ENCODE measurements around the gene CASP6. TPM values are rescaled to one million over a fixed set of nuclear protein-coding genes. Genes with fewer than 3 reads are reported as not detected.

CASP6 gene
- total RNA-seq, 2 donors from 2014 or later, result 10.5 to 11.6 TPM

DNA sequence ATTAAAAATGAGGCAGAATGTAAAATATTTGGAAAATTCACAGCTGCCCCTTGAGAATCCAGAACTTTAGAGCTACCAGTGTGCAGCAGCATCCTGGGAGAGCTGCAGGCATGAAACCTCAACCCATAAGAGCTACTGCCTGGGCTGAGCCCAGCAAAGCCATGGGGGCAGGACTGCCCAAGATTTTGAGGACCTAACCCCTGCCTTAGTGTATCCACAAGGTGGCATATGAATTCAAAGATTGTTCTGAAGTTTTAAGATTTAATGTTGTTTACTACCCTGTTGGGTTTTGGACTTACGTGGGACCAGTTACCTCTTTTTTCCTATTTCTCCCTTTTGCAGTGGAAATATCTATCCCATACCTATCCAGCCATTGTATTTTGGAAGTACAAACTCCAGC is 26.4 kb downstream of the CASP6 start:
- intact Hi-C loops (cut with DNase I), result no loop called here
- DNase-seq (ENCODE audit: low spot score), result no peak

DNA sequence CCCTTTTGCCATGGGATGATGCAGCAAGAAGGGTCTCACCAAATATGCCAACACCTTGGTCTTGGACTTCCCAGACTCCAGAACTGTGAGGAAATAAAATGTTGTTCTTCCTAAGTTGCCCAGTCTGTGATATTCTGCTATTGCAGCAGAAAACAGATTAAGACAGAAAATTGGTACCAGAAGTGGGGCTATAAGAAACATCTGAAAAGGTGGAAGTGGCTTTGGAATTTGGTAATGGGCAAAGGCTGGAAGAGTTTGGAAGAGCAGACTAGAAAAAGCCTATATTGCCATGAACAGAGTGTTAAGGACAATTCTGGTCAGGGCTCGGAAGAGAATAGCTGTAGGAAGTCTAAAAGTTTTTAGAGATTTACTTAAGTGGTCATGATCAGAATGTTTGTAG is 27.4 kb downstream of the CASP6 start:
- intact Hi-C loops (cut with DNase I), result no loop called here
- DNase-seq (ENCODE audit: low spot score), result no peak

DNA sequence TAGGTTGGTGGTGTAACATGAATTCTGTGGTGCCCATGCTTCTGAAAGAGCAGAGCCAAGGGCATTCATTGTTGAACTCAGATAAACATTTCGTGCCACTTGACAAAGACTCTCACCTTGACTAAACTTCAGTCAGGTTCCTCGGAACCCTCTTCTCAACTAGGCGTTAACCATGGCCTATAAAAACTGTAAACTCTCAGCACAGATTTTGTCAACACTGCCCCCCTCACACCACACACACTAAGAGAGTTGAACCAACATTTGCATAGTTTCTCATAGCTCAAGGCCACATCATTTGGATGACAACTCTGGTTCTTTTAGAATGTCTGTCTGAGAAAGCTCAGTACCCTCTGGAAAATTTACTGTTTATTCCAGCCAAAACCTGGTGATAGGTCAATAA is 28.1 kb downstream of the CASP6 start:
- DNase-seq (ENCODE audit: low spot score), result no peak
- intact Hi-C loops (cut with DNase I), result no loop called here

DNA sequence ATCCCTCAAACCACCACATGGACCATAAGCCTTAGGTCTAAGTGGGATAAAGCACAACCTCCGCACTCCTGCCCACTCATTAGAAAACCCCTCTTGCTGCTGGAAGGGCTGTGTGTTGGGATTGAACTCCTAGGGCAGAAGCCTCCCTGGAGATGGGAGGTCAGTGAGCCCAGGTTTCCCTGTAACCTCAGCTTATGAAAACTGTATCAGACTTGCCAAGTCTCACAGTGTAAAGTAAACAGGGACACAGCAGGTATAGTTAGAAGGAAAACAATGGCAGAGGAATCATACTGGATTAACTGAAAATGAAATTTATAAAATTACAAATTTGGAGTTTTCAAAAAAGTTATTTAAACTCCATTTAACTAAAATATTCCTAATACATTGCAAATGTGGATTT is 29.9 kb downstream of the CASP6 start:
- intact Hi-C loops (cut with DNase I), result no loop called here
- no peak for DNase-seq (ENCODE audit: low spot score)

DNA sequence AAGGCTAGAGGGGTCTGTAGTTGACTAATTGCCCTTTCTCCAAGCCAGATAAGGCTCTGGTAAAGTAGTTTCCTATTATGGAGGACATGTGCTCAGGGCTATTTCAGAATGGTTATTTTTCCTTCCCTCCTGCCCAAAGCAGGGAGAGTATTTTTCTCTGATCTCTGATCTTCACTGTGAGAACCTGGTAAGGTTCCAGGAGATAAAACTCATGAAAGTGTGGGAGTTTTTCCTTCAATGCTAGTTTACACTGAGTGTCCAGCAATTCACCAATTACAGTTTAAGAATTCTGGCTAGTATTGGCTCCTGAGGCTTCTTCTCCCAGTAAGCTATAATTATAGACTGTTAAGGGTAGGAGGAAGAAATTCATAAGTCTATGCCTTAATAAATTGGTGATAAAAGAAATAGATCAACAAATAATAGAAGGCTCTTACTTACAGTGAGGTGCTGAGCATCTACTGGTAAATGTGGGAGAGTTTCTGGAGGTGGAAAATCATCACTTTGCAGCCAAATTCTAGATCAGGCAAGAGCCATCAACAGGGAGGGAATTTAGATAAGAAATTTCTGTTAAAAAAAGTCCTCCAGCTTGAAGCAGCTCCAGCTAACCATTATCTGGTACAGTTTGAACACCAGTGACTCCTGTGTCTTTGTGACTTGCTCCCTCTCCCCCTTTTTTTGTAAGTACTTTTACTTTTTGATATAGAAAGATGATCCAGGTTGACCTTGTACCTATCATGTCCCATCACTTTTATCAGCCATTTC is 30.9 kb downstream of the CASP6 start:
- no peak for DNase-seq (ENCODE audit: low spot score)
- intact Hi-C loops (cut with DNase I), result no loop called here

DNA sequence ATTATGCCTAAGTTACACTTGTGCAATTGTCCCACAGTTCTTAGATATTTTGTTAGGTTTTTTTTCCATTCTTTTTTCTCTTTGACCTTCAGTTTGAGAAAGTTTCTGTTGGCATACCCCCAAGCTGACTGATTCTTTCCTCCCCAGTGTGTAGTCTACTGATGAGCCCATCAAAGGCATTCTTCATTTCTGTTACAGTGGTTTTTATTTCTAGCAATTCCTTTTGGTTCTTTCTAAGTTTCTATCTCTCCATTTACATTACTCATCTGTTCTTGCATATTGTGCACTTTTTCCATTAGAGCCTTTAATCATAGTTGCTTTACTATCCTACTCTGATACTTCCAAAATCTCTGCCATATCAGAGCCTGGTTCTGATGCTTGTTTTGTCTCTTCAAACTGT is 31.9 kb downstream of the CASP6 start:
- DNase-seq (ENCODE audit: low spot score), result no peak
- intact Hi-C loops (cut with DNase I), result no loop called here

DNA sequence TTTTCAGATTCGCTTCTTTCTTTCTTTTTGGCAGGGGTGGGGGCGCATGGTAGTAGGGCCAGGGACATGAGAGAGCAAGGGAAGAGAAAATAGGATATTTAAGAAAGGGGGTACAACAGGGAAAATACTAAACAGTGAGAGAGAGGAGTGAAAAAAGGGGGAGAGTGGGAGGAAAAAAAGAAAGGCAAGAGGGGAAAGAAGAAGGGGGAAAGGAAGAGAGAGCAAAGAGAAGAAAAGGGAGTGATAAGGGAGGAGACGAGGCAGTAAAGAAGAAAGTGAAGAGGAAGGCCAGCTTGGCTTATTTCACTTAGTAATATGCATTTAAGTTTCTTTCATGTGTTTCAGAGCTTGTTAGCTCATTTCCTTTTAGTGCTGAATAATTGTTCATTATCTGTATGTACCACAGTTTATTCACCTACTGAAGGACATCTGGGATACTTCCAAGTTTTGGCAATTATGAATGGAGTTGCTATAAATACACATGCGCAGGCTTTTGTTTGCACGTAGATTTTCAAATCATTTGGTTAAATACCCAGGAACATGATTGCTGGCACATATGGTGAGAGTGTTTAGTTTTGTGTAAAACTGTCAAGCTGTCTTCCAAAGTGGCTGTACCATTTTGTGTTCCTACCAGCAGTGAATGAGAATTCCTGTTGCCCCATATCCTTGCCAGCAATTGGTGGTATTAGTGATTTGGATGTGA is 37.3 kb downstream of the CASP6 start:
- intact Hi-C loops (cut with DNase I), result no loop called here

DNA sequence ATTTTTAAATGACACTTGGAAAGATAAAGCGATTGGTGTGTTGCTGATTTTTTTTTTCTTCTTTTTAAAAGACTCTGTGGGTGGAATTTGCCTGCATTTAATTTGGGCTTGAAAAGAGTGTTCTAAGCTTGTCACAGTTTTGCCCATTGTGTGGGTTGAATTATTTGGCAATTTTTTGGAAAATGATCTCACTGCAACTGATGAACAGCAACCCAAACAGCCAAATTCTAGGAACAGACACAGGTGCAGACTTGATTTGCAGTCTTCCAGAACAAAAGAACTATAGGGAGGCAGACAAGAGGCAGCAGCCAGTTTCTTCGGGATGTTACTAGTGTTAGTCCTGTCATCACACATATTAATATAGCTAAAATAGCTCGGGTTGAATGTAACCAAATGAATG is 40.5 kb downstream of the CASP6 start:
- no peak for DNase-seq (ENCODE audit: low spot score)
- intact Hi-C loops (cut with DNase I), result no loop called here

More for the DNA sequence above, 37.3 kb downstream of the CASP6 start:
- DNase-seq (ENCODE audit: low spot score), result no peak

DNA sequence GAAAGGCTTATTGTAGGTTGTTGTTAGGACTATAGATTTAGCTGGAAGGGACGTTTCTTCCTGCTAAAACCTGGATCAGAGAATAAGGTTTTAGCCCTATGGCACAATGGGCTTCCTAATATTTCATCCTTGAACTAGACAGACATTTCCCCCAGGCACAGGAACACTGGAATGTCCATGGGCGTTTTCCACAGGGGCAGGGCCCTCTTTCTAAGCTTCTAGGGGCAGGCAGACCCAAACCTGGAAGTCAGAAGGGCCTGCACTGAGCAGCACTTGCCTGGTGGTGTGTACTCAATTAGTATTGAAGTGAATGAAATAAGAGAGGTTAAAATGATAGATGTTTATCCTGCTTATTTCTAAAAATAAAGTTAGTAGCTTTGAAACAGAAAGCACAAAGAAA is 41.1 kb downstream of the CASP6 start:
- intact Hi-C loops (cut with DNase I), result no loop called here

DNA sequence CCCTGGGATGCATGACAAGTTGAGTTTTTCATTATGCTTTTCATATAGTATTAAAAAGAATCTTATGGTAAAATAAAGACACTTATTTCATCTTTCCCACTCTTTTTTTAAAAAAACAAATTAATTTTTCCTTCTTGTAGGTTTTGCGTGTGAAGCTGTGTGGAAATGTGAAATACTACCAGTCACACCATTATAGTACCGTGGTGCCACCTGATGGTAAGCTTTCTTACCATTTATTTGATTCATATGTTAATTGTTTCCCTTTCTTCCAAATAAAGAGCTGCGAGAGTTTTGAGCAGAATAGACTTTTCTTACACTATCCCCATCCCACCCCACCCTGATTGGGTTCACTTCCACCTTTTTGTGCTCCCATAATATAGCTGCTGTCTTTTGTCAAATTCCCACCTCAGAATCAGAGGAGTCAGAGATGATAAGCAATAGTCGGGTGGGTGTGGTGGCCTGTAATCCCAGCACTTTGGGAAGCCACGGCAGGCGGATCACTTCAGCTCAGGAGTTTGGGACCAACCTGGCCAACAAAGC is 44.3 kb downstream of the CASP6 start:
- intact Hi-C loops (cut with DNase I), result no loop called here
- no peak for DNase-seq (ENCODE audit: low spot score)

More for the DNA sequence above, 41.1 kb downstream of the CASP6 start:
- no peak for DNase-seq (ENCODE audit: low spot score)

DNA sequence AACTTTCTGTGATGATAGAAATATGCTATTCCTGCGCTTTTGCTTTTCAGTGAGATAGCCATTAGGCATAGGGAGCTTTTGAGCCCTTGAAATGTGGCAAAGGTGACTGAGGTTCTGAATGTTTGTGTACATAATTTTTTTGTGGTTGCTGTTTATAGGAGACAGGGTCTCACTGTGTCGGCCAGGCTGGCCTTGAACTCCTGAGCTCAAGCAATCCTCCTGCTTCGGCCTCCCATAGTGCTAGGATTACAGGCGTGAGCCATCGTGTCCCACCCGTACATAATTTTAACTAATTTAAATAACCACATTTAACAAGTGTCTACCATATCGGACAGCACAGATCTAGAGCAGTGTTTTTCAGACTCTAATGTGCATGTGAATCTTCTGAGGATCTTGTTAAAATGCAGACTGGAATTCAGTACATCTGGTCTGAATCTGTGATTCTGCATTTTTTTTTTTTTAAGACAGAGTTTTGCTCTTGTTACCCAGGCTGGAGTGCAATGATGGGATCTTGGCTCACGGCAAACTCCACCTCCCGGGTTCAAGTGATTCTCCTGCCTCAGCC is 45.3 kb downstream of the CASP6 start:
- intact Hi-C loops (cut with DNase I), result no loop called here
- no peak for DNase-seq (ENCODE audit: low spot score)

DNA sequence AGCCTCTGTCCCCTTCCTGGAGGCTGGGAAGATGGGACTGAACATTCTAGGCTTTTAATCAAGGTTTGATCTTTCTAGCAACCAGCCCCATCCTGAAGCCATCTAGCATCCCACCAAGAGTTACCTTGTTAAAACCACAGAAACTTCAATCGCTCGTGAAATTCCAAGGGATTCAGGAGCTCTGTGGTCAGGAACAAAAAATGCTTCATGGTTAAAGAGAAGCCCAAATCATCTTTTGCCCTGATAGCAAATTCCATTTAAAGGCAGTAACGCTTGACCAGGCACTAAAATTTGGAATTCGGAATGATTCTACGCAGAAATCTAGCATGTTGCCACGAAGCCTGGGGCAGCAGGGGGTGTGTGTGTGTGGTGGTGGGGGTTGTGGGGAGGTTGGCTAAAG is 47.8 kb downstream of the CASP6 start:
- no peak for DNase-seq (ENCODE audit: low spot score)
- intact Hi-C loops (cut with DNase I), result no loop called here

DNA sequence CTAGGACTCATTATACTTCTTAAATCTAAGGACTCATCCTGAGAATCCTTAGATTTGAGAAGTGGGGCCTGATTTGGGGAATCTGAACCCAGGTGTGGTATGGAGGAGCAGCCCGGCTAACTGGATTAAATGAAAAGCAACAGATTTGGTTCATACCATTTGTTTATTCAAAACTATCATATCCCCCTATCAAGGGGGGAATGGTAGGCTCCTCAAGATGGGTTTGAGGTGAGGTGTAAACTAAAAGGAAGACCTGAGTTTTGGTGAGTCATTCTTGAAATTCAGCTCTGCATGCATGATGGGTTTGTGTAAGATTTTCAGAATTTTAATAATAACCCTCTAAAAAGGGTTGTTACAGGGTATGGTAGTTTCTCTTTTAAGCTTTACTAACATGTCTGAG is 53.4 kb downstream of the CASP6 start:
- intact Hi-C loops (cut with DNase I), result no loop called here
- DNase-seq (ENCODE audit: low spot score), result no peak

DNA sequence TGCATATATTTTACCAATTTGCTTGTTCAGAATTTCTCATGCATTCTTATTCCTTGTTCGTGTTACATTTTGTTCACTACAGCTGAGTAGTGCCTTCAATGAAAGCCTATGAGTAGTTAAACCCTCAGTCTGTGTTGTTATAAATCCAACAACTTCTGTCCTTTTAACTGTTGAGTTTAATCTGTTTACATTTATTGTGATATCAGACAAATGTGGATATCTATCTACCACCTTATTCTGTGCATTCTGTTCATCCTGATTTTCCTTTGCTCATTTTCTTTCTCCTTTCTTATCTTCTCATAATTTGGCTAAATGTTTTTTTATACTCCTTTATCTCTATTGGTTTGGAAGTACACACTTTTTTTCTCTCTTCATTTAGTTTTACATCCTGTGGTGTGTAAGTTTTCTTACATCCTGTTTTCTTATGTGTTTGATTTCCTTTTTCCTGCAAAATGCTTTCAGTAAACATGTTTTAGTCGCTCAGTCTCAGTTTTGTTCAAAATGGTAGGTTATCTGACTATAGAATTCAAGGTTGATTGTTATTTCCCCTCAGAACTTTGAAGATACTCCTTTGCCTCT is 54.2 kb downstream of the CASP6 start:
- intact Hi-C loops (cut with DNase I), result no loop called here
- DNase-seq (ENCODE audit: low spot score), result no peak

DNA sequence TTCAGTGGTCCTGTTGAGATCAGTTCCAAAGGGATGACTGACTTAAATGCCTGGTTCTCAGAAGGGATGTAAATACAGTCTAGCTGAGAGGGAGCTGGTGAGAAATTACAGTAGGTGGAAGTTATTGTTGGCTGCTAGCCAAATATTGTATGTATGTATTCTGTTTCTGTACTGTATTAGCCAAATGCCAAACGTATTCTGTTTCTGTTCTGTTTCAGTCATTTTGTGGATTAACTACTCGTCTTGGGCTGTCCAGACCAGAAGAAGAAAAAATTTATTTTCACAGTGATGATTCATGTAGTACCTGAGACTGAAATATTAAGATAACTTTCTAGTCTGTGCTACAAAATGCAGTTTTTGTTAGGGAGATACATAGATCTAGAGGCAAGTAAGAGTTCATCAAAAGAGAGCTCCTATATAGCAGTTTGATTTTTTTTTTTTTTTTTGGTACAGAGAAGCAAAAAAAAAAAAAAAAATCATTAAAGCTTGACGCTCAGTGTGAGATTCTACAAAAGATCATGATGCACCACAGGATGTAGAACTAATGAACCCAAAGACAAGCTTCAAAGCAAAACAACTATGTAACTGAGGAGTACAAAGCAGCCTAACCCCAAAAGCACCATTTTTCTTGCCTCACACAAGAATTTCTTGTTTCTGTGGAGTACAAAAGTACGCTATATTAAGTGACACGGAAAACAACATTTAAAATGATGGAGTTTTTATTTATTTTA is 54.8 kb downstream of the CASP6 start:
- no peak for DNase-seq (ENCODE audit: low spot score)
- intact Hi-C loops (cut with DNase I), result no loop called here

DNA sequence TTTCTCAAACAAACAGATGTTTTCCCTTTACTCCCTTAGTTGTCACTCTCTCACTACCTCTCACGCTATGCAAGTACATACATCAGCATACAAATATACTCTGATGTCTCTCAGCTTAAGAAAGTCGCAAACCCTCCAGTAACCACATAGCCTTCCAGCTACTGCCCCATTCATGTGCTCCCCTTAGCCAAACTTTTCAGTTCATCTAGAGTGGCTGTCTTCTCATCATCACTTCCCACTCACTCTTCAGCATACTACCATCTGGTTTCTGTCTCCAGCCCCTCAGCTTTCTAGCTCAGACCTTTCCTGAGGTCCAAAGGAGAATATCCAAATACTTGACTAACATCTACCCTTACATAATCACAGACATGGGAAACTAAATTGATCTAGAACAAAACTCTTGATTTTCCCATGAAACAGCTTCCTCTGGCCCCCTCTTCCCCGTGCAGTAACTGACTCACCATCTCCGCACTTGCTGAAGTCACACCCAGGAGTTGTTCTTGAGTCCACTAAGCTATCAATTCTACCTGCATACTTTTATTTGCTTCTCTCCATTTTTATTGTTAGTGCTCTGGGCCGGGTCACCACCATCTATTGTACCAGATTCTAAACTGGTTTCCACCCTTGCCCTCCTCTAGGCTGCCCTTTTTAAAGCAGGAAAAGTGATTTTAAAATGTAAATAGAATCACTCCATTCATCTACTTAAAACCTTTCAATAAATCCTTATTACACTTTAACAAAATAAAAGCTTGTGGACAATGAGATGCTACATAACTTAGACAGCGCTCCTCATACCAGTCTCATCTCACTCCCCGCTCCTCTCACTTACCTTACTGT is 57.2 kb downstream of the CASP6 start:
- no peak for DNase-seq (ENCODE audit: low spot score)
- intact Hi-C loops (cut with DNase I), result no loop called here

DNA sequence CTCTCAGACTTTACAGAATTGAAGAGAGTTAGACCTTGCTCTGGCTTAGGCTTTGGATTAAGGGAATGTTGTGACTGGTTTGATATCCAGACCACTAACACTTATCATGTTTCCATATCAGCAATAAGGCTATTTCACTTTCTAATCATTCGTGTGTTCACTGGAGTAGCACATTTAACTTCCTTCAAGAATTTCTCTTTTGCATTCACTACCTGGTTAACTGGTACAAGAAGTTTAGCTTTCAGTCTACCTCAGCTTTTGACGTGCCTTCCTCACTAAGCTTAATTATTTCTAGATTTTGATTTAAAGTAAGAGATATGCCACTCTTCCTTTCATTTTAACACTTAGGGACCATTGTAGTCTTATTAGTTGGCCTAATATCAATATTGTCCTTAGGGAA is 62.6 kb downstream of the CASP6 start:
- DNase-seq (ENCODE audit: low spot score), result no peak
- intact Hi-C loops (cut with DNase I), result no loop called here

Measured in posterior vena cava (tissue), 2 donors.